NCI-H1092 treated with DMSO at 0.1 percent for 48 hours (cell line): ENCODE data around the gene RIN3.

Experiments
- DNase-seq: peaks from one replicate; lab custom pipeline; 2025; lab: John Stamatoyannopoulos, UW

The RIN3 gene

DNA sequence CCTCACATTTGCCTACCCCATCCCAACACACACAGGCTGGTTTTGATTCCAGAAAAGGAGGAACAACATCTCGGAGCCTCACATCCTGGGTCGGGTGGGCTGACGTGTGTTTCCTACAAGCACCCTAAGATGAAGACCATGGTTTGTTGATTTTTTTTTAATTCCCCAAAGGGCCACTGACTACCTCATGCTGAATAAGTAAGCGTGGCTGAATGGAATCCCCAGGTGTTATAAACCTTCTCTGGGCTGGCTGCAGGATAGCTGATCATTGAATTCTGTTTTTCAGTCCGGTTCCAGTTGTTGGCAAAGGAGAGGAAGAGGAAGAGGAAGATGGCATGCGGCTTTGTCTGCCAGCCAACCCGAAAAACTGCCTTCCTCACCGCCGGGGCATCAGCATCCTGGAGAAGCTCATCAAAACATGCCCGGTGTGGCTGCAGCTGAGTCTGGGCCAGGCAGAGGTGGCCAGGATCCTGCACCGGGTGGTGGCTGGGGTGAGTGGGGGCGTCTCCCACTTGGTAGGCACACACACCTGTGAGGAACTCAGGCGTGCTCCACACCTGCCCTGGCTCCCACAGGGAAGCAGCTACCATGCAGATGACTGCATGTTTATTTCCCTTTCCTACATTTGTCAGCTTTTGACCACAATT lies 42.0 kb downstream of the RIN3 start:
- no peak for DNase-seq

GRCh38 chr14:92556255-92556741 lies 42.7 kb downstream of the RIN3 start:
- DNase-seq: no peak

GRCh38 chr14:92556863-92557543 lies 43.4 kb downstream of the RIN3 start:
- DNase-seq: no peak

DNA sequence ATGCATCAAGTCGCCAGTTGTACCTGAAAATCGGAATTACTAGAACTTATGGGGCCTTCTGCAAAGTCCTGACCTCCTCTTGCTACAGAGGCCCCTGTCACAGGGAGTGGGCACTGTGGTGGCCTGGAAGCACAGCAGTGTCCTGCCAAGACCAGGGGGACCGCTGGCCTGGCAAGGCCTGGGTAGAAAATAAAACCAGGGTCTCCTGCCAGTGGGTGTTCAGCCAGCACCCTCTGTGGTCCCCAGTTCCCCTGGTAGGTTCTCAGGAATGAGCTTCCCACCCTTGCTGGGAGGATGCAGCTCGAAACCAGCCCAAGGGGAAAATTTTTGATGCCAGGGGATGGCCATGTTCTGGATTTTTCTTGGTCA lies 43.9 kb downstream of the RIN3 start:
- DNase-seq: no peak

- DNase-seq: no peak
Observed at GRCh38 chr14:92558319-92558718, 44.7 kb downstream of the RIN3 start.

- DNase-seq: no peak
Observed at GRCh38 chr14:92559486-92559885, 45.9 kb downstream of the RIN3 start.

DNA sequence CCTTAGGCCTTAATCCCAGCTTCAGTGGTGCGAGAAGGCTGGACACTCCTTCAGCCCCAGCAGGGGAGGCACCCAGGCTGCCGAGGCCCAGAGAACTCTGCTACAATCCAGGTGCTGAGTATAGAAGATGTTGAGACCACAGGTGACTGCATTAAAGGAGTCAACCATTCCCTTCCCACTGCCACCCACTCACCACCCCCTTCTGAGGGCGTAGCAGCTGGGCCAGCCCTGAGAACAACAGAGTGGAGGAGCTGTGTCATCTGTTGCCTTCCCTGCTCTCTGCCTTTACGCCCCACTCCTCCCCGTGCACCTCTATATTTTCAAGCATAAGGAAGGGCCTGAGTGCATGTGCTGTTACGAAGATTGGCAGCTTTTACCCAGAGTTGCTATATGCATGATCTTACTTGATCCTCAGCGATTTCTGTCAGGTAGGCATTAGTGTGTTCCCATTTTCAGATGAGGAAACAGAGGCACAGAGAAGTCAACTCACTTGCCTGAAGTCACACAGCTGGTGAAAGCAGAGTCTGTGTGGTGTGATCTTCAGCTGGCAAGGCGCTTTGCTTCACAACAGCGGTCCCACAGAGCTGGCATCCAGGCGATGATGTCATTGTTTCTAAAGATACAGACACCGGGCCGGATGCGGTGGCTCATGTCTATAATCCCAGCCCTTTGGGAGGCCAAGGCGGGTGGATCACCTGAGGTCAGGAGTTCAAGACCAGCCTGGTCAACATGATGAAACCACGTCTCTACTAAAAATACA lies 46.7 kb downstream of the RIN3 start:
- no peak for DNase-seq

- DNase-seq: no peak
Observed at GRCh38 chr14:92561906-92562479, 48.4 kb downstream of the RIN3 start.

DNA sequence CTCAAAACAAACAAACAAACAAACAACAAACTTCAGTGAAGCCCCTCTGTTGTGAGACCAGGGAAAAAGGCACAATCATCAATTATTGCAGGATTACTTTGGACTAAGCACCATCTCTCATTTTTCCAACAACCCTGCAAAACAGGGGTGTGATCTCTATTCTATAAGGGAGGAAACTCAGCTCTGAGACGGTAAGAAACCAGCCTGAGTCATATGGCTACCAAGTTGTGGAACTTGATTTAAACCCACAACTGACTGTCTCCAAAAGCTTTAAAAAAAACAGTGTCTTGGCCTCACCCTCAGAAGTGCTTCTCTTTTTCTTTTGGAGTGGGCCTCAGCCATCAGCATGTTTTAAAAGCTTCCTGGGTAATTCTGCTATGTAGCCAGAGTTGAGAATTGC lies 49.8 kb downstream of the RIN3 start:
- no peak for DNase-seq

DNA sequence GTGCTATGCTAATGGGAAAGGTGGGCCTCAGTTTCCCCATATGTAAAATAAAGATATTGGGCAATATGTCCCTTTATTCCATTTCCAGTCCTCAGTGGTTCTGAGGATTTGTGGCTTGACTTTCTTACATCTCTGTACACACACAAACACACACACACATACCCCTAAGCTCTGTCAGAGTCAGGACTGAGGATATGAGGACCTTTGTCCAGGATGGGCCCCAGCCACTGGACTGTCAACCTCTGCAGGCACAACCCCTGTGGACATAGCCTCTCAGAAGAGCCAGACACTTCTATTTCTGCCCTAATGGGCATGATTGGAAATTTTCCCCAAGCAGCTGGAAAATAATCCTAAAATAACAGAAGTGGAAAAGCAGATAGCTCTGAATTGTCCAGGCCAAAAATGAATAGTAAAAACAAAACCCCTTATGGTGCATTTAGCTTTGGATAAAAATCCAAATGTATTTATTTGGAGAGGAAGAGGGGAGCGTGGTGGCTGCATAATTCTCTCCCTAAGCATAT lies 50.2 kb downstream of the RIN3 start:
- no peak for DNase-seq

- no peak for DNase-seq
Observed at GRCh38 chr14:92564344-92565039, 50.9 kb downstream of the RIN3 start.

GRCh38 chr14:92565040-92565717 lies 51.6 kb downstream of the RIN3 start:
- no peak for DNase-seq

GRCh38 chr14:92565718-92566115 lies 52.1 kb downstream of the RIN3 start:
- no peak for DNase-seq

DNA sequence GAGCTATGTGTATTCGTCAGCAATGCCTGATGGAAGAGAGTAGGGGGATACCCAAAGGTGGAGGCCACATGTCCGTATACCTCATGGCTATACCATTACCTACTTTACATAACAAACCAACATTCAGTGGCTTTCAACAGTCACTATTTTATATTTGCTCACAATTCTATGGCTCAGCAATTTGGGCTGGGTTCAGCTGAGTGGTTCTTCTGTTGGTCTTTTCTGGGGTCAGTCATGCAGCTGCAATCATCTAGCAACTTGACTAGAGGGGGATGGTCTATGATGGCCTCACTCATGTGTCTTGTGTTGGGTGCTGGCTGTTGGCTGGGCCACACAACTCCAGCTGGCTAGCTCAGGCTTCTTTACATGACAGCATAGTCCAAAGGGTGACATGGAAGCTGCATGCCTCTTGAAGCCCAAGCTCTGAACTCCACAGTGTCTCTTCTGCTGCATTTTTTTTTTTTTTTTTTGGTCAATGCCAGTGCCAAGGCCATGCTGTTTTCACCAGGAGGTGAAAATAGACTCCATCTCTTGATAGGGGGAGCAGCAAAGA lies 53.7 kb downstream of the RIN3 start:
- no peak for DNase-seq

DNA sequence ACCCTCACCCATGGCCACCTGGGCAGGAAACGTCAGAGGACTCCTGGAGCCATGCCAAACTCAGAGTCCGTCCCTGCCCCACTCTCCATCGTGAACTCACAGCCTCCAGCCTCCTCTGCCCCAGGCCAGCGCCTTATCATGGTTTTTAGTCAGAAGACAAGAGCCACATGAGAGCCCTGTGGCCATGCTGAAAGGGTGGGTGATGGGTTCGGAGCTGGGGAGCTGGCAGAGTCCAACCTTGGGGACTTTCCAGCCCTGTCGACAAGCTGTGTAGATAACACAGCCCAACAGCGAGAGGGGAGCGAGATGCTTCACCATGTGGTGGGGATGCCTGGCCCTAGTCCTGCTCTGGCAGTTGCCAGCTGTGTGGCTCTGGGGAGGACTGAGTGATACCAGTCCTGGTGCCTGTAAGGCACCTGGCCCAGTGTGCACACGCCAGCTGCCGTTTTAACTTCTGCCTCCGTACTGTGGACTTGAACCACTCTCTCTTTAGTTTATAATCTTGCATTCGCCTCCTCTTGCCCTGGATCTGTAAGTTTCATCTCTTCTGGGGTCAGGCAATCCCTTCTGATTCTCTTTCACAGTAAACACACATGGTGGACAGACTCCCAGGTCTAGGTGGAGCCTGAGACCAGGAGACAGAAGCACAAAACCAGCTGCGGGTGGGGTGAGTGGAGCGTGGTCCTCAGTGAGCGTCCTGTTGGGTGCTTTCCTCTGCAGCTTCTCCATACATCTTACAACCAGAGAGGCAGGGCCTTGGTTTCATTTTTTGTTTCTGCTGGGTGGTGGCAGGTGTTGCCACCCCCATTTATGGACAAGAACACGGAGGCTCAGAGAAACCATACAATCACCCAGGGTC lies 55.3 kb downstream of the RIN3 start:
- no peak for DNase-seq

DNA sequence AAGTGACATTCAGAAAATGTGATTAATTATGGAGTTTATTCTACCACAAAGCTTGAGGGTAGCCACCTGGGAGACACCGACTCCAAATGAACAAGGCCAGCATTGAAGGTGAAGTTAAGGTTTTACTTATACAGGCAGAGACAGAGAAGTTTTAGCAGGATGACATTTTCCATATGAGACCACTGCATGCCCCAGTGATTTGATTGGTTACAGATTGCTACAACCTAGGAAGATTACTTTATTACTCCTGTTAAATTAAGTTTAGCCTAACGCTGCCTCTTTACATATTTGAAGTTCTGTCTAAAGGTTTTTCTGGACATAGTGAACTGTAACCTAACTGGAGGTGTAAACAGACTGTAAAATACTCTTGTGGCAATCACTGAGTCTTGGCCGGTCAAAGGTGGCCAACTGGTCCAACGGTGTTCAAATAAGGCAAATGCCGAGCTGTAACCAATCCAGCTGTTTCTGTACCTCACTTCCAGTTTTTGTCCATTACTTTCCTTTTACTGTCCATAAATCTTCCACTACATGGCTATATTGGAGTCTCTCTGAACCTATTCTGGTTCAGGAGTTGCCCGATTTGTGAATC lies 57.2 kb downstream of the RIN3 start:
- no peak for DNase-seq

DNA sequence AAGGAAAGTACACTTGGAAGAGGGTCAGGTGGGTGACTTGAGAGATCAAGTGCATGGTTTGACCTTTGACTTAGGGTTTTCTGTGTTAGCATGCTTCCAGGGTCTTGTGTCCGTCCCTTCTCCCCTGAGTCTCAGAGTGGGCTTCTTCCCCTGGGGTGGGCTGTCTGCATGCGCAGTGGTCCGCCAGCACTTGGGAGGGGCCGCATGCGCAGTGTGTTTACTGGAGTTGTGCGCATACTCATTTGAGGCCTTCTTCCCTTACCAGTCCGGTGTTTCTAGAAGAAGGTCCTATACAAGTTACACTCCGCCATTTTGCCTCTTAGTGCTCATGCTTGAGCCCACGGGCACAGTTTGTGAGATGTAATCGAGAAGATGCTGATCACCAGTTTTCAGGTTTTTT lies 58.5 kb downstream of the RIN3 start:
- DNase-seq: no peak

DNA sequence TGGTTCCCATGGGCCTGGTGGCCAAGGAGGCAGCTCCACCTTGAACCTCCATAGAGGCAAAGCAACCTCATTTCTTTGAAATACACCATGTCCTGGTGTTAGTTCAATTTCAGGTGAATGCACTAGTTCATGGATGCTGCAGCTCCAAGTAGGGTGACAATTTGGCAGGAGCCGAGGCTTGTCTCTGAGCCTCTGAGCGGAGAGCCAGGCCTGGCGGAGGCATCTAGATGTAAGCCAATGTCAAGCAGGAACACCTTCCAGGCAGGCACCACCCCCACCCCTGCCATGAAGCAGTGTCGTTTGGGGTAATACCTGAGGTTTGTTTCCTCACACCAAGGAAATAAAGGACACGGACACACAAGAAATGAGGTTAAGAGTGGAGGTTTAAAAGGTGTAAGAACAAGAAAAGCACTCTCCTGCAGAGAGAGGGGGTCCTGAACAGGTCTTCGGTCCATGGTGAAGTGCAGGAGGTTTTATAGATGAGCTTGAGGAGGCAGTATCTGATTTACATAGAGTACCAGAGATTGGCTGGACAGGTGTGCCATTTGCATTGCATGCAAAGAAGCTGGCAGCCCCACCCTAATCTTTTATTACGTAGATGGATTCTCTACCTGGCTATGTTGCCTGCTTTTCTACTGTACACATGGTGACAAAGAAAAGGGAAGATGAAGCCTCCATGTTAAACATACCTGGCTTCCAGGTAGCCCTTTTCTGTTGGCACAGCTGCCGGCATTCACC lies 60.3 kb downstream of the RIN3 start:
- DNase-seq: no peak
